ENCODE measurements around the gene FOXN1.
"Not testable (repeated sequence)": the region's sequence is repeated elsewhere in the genome, so short reads cannot be mapped to it uniquely, and the experiment has no call there.

Gene FOXN1

GRCh38 chr17:28549236-28550132 is 43.3 kb downstream of the FOXN1 start:
- no peak for DNase-seq

GRCh38 chr17:28550858-28551257 is 44.7 kb downstream of the FOXN1 start:
- DNase-seq, result no peak

DNA sequence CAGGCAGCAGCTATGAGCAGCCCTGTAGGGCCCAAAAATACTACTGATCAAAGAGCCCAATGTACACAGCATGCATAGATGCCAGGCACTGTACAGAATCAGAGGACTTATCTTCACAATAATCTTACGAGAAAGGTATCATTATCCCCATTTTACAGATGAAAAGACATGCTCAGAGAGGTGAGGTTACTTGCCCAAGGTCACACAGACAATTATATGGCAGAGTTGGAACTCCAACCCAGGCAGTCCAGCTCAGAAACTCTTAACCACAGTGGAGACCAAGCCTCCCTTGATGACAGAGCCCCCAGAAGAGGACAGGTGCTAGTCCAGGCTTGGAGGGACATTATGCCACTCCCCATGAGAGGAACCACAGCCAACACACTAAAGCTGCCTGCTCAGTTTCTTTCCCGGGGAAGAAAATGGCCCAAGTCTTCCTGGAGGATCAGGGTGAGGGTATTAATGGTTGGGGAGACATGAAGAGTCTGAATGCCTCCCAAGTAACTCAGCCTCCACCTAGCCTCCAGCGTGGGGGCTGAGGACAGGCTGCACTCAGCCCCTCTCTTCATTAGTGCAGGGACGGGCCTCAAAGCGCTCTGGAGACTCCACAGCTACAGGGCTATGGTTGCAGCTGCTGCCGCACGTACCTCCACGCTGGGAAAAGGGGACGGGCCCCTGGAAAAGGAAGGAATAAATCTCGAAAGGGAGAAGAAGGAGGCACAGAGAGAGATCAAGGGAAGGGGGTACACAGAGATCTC is 45.5 kb downstream of the FOXN1 start:
- no peak for DNase-seq

DNA sequence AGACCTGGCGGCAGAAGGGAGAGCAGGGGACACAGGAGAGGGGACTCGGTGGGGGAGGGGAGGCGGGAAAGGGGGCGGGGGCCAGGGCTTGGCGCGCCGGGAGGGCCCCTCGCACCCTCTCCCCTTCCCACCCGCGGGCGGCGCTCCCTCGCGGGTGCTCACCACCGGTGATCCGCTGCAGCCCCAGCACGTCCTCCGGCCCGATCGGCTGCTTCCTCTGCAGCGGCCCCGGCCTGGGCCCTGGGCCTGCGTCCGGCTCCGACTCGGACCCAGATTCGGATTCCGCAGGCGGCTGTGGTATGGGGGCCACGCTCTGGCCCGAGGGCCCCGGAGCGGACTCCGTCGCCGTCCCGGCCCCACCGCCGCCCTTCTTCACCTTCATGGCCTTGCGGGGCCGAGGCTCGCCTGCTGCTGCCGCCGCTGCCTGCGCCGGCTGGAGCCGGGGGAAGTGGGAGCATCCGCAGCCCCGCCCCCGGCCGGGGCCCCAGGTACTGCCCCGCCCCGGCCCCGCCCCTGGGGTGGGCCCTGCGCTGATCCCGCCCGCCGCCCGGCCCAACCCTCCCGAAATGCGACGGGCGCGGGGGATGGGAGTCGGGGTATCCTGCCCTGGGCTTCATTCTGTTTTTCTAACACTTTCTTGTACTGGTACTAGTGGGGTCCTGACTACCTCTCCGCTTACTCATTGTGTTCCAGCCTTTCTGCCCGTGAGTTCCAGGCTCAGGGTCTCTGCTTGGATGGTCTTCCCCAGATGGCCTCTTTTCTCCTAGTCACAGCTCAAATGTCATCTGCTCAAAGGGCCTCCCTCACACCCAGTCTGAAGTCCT is 46.2 kb downstream of the FOXN1 start, which contains the start of gene UNC119:
Gene UNC119 (minus strand): TSS at position 449 of the 824 bp plus-strand sequence. CDS start 67 bp downstream, at position 382.
- peak; percentile 88 for DNase-seq

DNA sequence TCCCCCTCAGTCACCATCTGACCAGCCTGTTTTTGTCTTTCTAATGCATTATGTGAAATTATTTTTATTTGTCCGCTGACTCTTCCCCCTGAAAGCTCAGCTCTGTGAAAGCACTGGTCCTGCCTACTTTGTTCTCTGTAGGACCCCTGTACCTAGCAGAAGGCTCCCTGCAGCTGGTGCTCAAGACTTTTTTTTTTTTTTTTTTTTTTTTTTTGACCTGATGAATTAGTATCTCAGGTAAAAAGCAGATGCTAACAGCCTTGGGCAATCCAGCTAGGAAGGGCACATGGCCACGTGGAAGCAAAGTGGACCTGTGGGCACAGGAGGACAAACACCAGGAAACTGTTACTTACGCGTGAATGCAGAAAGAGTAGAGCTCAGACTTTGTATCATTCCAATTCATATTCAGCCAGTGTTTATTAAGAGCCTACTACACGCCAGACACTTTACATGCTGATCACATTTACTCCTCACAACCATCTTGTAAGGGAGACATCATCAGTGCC is 46.9 kb downstream of the FOXN1 start:
- DNase-seq, result no peak

- DNase-seq, result no peak
These were observed 48.4 kb downstream of the FOXN1 start for GRCh38 chr17:28554565-28554964.

DNA sequence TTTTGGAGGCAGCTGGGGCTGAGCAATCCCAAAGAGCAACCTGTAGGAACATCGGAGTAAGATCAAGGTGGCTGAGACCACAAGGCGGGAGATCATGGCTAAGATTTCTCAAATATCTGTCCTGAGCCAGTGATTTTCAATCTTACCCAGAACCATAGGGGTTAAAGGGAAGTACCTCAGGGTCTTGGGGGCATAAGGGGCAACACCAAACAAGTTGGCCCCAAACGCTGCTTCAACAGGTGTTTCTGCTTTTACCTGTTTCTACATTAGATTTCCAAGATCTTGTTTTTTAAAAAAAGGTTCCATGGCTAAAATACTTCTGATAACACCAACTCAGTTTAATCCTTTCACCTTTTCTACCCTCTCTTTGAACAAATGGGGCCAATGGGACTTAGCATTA is 48.9 kb downstream of the FOXN1 start:
- no peak for DNase-seq

GRCh38 chr17:28563475-28563874 is 57.3 kb downstream of the FOXN1 start:
- no peak for DNase-seq

DNA sequence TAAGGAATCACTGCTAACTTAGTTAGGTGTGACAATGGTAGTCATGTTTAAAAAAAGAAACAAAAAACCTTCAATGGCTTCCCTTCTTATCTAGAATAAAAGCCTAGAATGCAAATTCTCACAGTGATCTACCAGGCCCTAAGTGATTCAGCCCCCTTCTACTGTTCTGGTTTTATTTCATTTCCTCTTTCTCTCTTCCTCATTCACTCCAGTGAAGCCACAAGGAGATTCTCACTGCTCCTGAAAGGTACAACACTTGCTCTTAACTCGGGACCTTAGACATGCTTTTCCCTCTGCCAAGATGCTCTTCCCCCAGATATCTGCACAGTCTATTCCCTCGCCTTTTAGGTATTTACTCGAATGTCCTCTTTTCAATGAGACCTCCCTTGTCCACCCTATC is 61.5 kb downstream of the FOXN1 start:
- DNase-seq, result no peak

GRCh38 chr17:28569446-28569845 is 63.3 kb downstream of the FOXN1 start:
- no peak for DNase-seq

GRCh38 chr17:28570716-28571360 is 64.7 kb downstream of the FOXN1 start:
- no peak for DNase-seq

- DNase-seq, result peak; percentile 94
These were observed 65.4 kb downstream of the FOXN1 start, which contains the start of gene PIGS for GRCh38 chr17:28571361-28572122. Gene PIGS, minus strand, starts transcription at chr17:28571524. Its CDS starts 28 bp downstream, at chr17:28571496.

GRCh38 chr17:28572259-28573039 is 66.3 kb downstream of the FOXN1 start:
- DNase-seq, result no peak

DNA sequence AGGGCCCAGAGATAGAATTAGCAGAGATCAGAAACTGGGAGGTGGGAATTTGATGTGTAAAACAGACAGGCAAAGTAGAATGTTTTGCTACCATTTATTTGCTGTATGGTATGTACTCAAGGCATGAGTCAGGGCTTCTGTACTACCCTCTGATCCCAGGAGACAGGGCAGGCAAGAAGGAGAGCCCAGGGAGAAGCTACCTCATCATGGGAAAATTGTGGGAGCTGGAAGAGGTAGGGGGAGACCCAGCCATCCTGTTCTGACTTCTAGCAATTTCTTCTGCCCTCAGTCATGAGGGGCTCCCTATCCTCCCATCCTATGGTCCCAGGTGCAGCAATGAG is 66.9 kb downstream of the FOXN1 start:
- DNase-seq, result no peak

DNA sequence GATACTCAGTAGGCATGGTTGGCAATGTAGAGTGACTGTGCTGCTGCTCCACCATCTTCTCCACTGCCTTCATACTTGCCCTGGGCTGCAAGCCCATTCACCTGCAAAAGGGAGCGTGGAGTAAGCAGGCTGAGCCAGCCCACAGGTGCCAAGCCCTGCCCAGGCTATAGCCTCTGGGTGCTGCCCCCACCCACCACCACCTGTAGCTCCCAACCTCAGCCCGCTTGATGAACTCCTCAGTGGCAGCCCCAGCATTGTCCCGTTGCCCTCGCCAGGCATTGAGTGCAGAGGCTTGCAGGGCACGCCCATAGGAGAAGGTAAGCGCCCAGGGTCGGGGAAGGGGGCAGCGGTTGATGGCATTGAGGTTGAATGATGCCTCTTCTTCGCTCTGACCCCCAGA is 67.4 kb downstream of the FOXN1 start:
- no peak for DNase-seq

DNA sequence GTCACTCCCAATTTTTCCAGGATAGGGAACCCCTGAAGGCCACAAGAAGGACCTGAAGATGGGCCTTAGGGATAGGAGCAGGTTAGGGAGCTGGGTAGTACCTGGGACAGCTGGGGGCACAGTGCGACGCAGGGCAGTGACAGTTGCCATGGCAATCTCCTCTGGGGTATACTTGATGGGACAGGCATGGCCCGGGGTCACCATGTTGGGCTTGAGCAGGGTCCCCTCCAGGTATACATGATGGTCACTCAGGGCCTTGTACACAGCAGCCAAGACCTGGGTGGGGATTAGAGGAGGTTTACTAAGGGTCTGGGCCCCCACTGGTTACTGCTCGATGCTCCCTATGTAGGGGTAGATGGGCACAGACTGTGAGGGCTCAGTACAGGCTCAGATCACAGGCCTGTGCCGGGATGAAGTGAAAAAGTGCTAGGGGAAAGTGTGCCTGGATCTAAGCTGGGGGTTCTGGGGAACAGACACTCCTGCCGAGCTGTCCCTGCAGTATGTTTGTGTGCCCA is 67.9 kb downstream of the FOXN1 start:
- no peak for DNase-seq

DNA sequence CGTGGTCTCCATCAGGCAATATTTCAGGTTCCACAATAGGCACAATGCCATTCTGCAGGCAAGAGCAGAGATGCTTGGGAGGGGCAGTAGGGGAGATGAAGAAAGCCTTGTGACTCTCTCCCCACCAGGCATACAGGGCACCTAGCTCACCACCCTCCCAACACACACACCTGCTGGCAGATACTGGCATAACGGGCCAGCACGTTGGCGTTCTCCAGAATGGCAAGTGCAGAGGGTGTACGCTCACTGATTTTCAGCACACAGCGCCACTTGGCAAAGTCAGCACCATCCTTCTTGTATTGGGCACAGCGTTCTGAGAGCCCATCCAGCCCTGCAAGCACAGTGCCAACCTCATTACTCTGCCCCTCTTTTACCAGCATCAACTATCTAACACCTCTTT is 68.4 kb downstream of the FOXN1 start:
- no peak for DNase-seq

DNA sequence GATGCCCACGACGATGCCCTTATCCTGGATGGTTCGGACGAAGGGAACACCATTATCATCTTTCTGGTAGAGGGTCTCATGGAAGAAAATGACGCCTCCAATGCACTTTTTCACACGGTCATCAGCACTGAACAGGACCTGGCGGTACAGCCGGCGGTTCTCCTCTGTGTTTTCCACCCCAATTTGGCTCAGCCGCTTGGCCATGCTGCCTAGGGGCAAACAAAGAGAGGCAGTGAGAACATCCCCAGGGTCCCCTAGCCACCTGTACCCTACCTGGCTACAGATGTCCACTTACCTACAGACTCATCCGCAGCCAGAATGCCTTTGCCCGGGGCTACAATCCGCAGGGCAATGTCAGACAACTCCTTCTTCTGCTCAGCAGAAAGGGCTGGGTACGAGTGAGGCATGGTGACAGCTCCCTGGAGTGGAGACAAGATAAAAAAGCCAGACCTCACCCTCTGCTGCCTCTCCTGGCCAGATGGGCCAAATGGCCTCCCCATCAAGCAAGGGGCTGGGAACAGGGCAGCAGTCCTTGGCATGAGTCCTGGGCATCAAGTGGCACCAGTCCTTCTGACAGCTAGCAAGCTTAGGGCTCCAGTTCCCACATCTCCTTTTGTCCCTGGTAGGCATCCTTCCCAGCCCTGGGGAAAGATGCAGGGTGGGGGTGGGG is 69.1 kb downstream of the FOXN1 start:
- no peak for DNase-seq

DNA sequence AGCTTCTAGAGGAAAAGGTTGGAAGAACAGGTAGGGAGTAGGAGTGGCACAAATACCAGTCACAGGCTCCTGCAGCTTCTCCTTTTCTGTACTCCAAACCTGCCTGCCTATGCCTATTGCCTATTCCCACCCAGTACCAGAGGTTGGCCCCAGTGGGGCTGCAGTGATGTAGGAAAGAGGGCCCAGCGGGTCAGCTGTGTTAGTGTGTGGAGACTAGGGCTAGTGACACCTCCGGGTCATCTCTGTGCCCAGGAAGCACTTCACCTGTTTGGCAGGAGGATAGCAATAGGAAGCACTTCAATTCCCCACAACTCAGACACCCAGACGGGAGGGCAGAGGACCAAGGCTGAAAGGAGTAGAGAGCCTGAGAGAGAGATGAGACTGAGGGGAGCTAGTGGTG is 69.9 kb downstream of the FOXN1 start:
- not testable (repeated sequence) for DNase-seq
